GM23338 (cell line): ENCODE data around the gene PRR29.

Experiments used
- CREB1 ChIP-seq: fragments of 250-450 bp; sonication (Bioruptor Pico); IDR thresholded peaks from 2 replicates; pipeline ENCODE4 v1.5.0; 2020; ENCODE audit warnings: low read depth, mild to moderate bottlenecking, moderate library complexity
- EZH2 ChIP-seq: fragments of 200-600 bp; sonication (generic); IDR thresholded peaks from one replicate; pipeline ENCODE4 v1.8.0; 2017; ENCODE audit warnings: antibody characterized with exemption, mild to moderate bottlenecking, low read depth; ENCODE audit not compliant: unreplicated experiment
- EZH2phosphoT487 ChIP-seq: fragments of 200-600 bp; sonication (generic); IDR thresholded peaks from one replicate; pipeline ENCODE4 v1.8.1; 2018; ENCODE audit warnings: antibody characterized with exemption; ENCODE audit not compliant: unreplicated experiment
- POLR2AphosphoS5 ChIP-seq: IDR thresholded peaks from 2 replicates; pipeline ENCODE4 v1.6.1; 2016; ENCODE audit warnings: antibody characterized with exemption, low read depth
- ZNF114 ChIP-seq: fragments of 250-450 bp; sonication (Bioruptor Pico); IDR thresholded peaks from 2 replicates; pipeline ENCODE4 v1.5.0; 2020; ENCODE audit warnings: mild to moderate bottlenecking, moderate library complexity
- ZNF331 ChIP-seq: fragments of 250-450 bp; sonication (Bioruptor Pico); IDR thresholded peaks from 2 replicates; pipeline ENCODE4 v1.5.0; 2020; ENCODE audit warnings: low read depth, mild to moderate bottlenecking, moderate library complexity
- TF ChIP-seq, protein P1 (sequence below): IDR thresholded peaks from one replicate; pipeline ENCODE4 v1.6.1; 2018; ENCODE audit warnings: antibody characterized with exemption; ENCODE audit not compliant: unreplicated experiment
- TF ChIP-seq, protein P2 (sequence below), 2 experiments: fragments of 200-600 bp in 1 of 2; sonication (generic) in 1 of 2; conservative IDR thresholded peaks; 2 replicates each; pipeline versions ENCODE4 v1.5.1 to v1.6.1; 2016 to 2017; ENCODE audit warnings: antibody characterized with exemption in 2 of 2, low read depth in 2 of 2, mild to moderate bottlenecking in 2 of 2, moderate library complexity in 1 of 2

DNA sequence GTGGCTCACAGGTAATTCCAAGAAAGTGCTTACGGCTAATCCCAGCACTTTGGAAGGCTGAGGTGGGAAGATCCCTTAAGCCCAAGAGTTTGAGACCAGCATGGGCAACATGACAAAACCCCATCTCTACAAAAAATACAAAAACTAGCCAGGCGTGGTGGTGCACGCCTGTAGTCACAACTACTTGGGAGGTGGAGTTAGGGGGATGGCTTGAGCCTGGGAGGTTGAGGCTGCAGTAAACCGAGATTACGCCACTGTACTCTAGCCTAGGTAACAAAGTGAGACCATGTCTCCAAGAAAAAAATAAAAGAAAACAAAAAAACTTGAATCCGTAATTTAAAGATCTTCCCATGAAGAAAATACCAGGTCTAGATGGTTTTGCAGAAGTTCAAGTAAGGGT lies 17.3 kb downstream of the PRR29 start:
- TF ChIP-seq POLR2AphosphoS5 (no peak), EZH2phosphoT487 (no peak), EZH2 (no peak), CREB1 (CRISPR knock-in tag) (no peak), ZNF114 (CRISPR knock-in tag) (no peak), ZNF331 (CRISPR knock-in tag) (no peak)
- TF ChIP-seq, protein P1, sequence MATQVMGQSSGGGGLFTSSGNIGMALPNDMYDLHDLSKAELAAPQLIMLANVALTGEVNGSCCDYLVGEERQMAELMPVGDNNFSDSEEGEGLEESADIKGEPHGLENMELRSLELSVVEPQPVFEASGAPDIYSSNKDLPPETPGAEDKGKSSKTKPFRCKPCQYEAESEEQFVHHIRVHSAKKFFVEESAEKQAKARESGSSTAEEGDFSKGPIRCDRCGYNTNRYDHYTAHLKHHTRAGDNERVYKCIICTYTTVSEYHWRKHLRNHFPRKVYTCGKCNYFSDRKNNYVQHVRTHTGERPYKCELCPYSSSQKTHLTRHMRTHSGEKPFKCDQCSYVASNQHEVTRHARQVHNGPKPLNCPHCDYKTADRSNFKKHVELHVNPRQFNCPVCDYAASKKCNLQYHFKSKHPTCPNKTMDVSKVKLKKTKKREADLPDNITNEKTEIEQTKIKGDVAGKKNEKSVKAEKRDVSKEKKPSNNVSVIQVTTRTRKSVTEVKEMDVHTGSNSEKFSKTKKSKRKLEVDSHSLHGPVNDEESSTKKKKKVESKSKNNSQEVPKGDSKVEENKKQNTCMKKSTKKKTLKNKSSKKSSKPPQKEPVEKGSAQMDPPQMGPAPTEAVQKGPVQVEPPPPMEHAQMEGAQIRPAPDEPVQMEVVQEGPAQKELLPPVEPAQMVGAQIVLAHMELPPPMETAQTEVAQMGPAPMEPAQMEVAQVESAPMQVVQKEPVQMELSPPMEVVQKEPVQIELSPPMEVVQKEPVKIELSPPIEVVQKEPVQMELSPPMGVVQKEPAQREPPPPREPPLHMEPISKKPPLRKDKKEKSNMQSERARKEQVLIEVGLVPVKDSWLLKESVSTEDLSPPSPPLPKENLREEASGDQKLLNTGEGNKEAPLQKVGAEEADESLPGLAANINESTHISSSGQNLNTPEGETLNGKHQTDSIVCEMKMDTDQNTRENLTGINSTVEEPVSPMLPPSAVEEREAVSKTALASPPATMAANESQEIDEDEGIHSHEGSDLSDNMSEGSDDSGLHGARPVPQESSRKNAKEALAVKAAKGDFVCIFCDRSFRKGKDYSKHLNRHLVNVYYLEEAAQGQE, result no peak
- TF ChIP-seq, protein P2, sequence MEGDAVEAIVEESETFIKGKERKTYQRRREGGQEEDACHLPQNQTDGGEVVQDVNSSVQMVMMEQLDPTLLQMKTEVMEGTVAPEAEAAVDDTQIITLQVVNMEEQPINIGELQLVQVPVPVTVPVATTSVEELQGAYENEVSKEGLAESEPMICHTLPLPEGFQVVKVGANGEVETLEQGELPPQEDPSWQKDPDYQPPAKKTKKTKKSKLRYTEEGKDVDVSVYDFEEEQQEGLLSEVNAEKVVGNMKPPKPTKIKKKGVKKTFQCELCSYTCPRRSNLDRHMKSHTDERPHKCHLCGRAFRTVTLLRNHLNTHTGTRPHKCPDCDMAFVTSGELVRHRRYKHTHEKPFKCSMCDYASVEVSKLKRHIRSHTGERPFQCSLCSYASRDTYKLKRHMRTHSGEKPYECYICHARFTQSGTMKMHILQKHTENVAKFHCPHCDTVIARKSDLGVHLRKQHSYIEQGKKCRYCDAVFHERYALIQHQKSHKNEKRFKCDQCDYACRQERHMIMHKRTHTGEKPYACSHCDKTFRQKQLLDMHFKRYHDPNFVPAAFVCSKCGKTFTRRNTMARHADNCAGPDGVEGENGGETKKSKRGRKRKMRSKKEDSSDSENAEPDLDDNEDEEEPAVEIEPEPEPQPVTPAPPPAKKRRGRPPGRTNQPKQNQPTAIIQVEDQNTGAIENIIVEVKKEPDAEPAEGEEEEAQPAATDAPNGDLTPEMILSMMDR (conservative IDR thresholded peaks at IDR 0.05; ENCODE audit: low read depth in 2 of 2), result no peak
